Endodermal cell (in vitro differentiated cells): ENCODE results near the gene CD6. TPM values are rescaled to one million over a fixed set of nuclear protein-coding genes. Genes with fewer than 3 reads are reported as not detected.
A peak's percentile ranks its signal among the peaks of the same experiment; 100 is the strongest.

Experiments used
- DNase-seq: peaks from one replicate; pipeline ENCODE4 v3.0.0-alpha.2; 2017
- H3K27ac ChIP-seq: 2 replicates; pipeline ENCODE4 v1.5.1; 2013; ENCODE audit warnings: mild to moderate bottlenecking, low read depth, low read length, moderate library complexity
- H3K27me3 ChIP-seq: 2 replicates; pipeline ENCODE4 v1.6.1; 2013; ENCODE audit warnings: mild to moderate bottlenecking, low read length, moderate library complexity; ENCODE audit not compliant: insufficient read depth, control insufficient read depth, poor library complexity, severe bottlenecking
- H3K36me3 ChIP-seq: 2 replicates; pipeline ENCODE4 v1.7.0; 2013; ENCODE audit warnings: mild to moderate bottlenecking, low read length, moderate library complexity; ENCODE audit not compliant: control insufficient read depth, insufficient read depth
- H3K4me1 ChIP-seq: one replicate; pipeline ENCODE4 v1.7.0; 2013; ENCODE audit warnings: low read length; ENCODE audit not compliant: control insufficient read depth, insufficient read depth
- H3K4me3 ChIP-seq: 2 replicates; pipeline ENCODE4 v1.5.1; 2013; ENCODE audit warnings: mild to moderate bottlenecking, low read length, moderate library complexity
- H3K9ac ChIP-seq: 2 replicates; pipeline ENCODE4 v1.6.1; 2013; ENCODE audit warnings: mild to moderate bottlenecking, low read length, moderate library complexity; ENCODE audit not compliant: poor library complexity, severe bottlenecking; ENCODE audit errors: extremely low read depth
- H3K9me3 ChIP-seq: 2 replicates; pipeline ENCODE4 v1.6.1; 2013; ENCODE audit warnings: mild to moderate bottlenecking, low read length, moderate library complexity; ENCODE audit not compliant: control insufficient read depth
- H3K27ac Mint-ChIP-seq: 2 replicates; pipeline ENCODE4 v1.8.0; 2020; ENCODE audit warnings: mixed read lengths
- H3K27me3 Mint-ChIP-seq: 2 replicates; pipeline ENCODE4 v1.8.0; 2021; ENCODE audit warnings: mild to moderate bottlenecking, mixed read lengths; ENCODE audit not compliant: insufficient read depth
- H3K36me3 Mint-ChIP-seq: 2 replicates; pipeline ENCODE4 v1.8.0; 2020; ENCODE audit warnings: low read depth, mixed read lengths
- H3K4me1 Mint-ChIP-seq: 2 replicates; pipeline ENCODE4 v1.8.0; 2020; ENCODE audit warnings: mixed read lengths
- H3K4me3 Mint-ChIP-seq: 2 replicates; pipeline ENCODE4 v1.8.0; 2020; ENCODE audit warnings: mild to moderate bottlenecking, moderate library complexity, mixed read lengths
- H3K9me3 Mint-ChIP-seq: 2 replicates; pipeline ENCODE4 v1.8.0; 2020; ENCODE audit warnings: mild to moderate bottlenecking, mixed read lengths
- CTCF ChIP-seq: fragments of 200-600 bp; sonication (generic); conservative IDR thresholded peaks from 2 replicates; pipeline ENCODE4 v1.5.0; 2021; ENCODE audit warnings: antibody characterized with exemption, mild to moderate bottlenecking
- WGBS, 2 experiments: methylation state at CpG; one replicate each; pipeline versions ENCODE4 v1.1.5 to v1.1.7; 2013; ENCODE audit warnings: missing lambda C conversion rate in 2 of 2, mixed read lengths in 1 of 2; ENCODE audit not compliant: insufficient coverage in 1 of 2, insufficient read length in 1 of 2; 5-methylcytosine and 5-hydroxymethylcytosine counted together
- total RNA-seq, 2 donors: library from RNA; stranded (reverse); fragmentation: NEBNext Ultra II Directional in 1 of 2; extraction: Animal tissue kit (Norgen Biotek cat#: 25700) in 1 of 2; gene quantifications; 2 replicates in 1 of 2; 3 replicates in 1 of 2; pipeline ENCODE4 v1.2.1, GENCODE V29; 2021

The CD6 gene
- total RNA-seq, 2 donors from 2014 or later = 1.5 to 1.6 TPM

GRCh38 chr11:61054513-61054912 is 83.0 kb downstream of the CD6 start:
- no peaks in the 10 kb centered on the region for H3K9me3 Mint-ChIP-seq
- H3K36me3 Mint-ChIP-seq = no peaks in the 10 kb centered on the region
- Histone ChIP-seq H3K27ac (no peak overlapping the region), H3K4me1 (no peaks in the 10 kb centered on the region), H3K36me3 (no peaks in the 10 kb centered on the region), H3K4me3 (no peak overlapping the region), H3K9me3 (no peaks in the 10 kb centered on the region), H3K9ac (no peak overlapping the region), H3K27me3 (no peaks in the 10 kb centered on the region)
- H3K27ac Mint-ChIP-seq = no peak overlapping the region
- no peak for DNase-seq
- WGBS, 2 experiments = 86 to 87% methylated on average over 3 of the region's 3 CpGs
- H3K4me3 Mint-ChIP-seq = no peak overlapping the region
- H3K4me1 Mint-ChIP-seq = peaks cover 7% of the 10 kb centered on the region
- no peak for TF ChIP-seq CTCF
- peaks cover 4% of the 10 kb centered on the region for H3K27me3 Mint-ChIP-seq

GRCh38 chr11:61054927-61055562 is 83.6 kb downstream of the CD6 start:
- Histone ChIP-seq H3K27me3 (no peaks in the 10 kb centered on the region), H3K9ac (no peak overlapping the region), H3K4me3 (no peak overlapping the region), H3K9me3 (no peaks in the 10 kb centered on the region), H3K4me1 (no peaks in the 10 kb centered on the region), H3K36me3 (no peaks in the 10 kb centered on the region), H3K27ac (no peak overlapping the region)
- no peaks in the 10 kb centered on the region for H3K36me3 Mint-ChIP-seq
- WGBS, 2 experiments = 94 to 98% methylated on average over 14 to 16 of the region's 16 CpGs
- peak; percentile 25 for DNase-seq
- no peak overlapping the region for H3K27ac Mint-ChIP-seq
- H3K27me3 Mint-ChIP-seq = peaks cover 2% of the 10 kb centered on the region
- peaks cover 7% of the 10 kb centered on the region for H3K4me1 Mint-ChIP-seq
- no peak overlapping the region for H3K4me3 Mint-ChIP-seq
- no peak for TF ChIP-seq CTCF
- H3K9me3 Mint-ChIP-seq = no peaks in the 10 kb centered on the region

- Histone ChIP-seq H3K36me3 (no peaks in the 10 kb centered on the region), H3K4me1 (no peaks in the 10 kb centered on the region), H3K27me3 (no peaks in the 10 kb centered on the region), H3K9me3 (no peaks in the 10 kb centered on the region), H3K4me3 (no peak overlapping the region), H3K9ac (no peak overlapping the region), H3K27ac (no peak overlapping the region)
- H3K27me3 Mint-ChIP-seq = peaks cover 4% of the 10 kb centered on the region
- H3K4me1 Mint-ChIP-seq = peaks cover 7% of the 10 kb centered on the region
- H3K4me3 Mint-ChIP-seq = no peak overlapping the region
- no peak for TF ChIP-seq CTCF
- WGBS, 2 experiments = 84 to 91% methylated on average over 5 to 8 of the region's 8 CpGs
- no peaks in the 10 kb centered on the region for H3K9me3 Mint-ChIP-seq
- no peaks in the 10 kb centered on the region for H3K36me3 Mint-ChIP-seq
- peak; percentile 12 for DNase-seq
- H3K27ac Mint-ChIP-seq = no peak overlapping the region
Measured at GRCh38 chr11:61055776-61056175, 84.3 kb downstream of the CD6 start.
